Naive thymus-derived CD4-positive, alpha-beta T cell (primary cell): Measurements from ENCODE around the gene MVB12A. TPM values are rescaled to one million over a fixed set of nuclear protein-coding genes. Genes with fewer than 3 reads are reported as not detected.
A peak's percentile ranks its signal among the peaks of the same experiment; 100 is the strongest.

ENCODE experiments used
- ATAC-seq: fragments of 150-1000 bp; cut with Tn5 transposase; 2 replicates; pipeline ENCODE4 v1.10.0; 2021; ENCODE audit warnings: mild to moderate bottlenecking, moderate library complexity
- CTCF ChIA-PET: fragments of 350-600 bp; sonication (Branson Sonifier 250); formaldehyde crosslinking; loops from one replicate; lab custom pipeline; 2021; ENCODE audit warnings: antibody characterized with exemption; lab: Charles Lee
- POLR2A ChIA-PET: fragments of 350-600 bp; sonication (Branson Sonifier 250); formaldehyde crosslinking; loops from one replicate; lab custom pipeline; 2021; ENCODE audit warnings: antibody characterized with exemption, inconsistent platforms; lab: Charles Lee
- DNase-seq, 9 donors: peaks; one replicate each; pipeline versions ENCODE4 v3.0.0 to v3.0.0-alpha.2; 2020 to 2022; ENCODE audit warnings: mixed read lengths in 1 of 9
- H3K27ac ChIP-seq: one replicate; pipeline ENCODE4 v1.7.0; 2013; ENCODE audit warnings: mild to moderate bottlenecking, low read depth, low read length, moderate library complexity
- H3K27me3 ChIP-seq, 2 donors: one replicate each; pipeline ENCODE4 v1.7.0; 2013; ENCODE audit warnings: low read length in 2 of 2, mild to moderate bottlenecking in 2 of 2, moderate library complexity in 2 of 2; ENCODE audit not compliant: control insufficient read depth in 2 of 2, insufficient read depth in 2 of 2
- H3K36me3 ChIP-seq, 3 experiments: 1 replicate in 2 of 3; 2 replicates in 1 of 3; pipeline ENCODE4 v1.7.0; 2013; ENCODE audit warnings: low read length in 3 of 3, mild to moderate bottlenecking in 3 of 3, moderate library complexity in 1 of 3; ENCODE audit not compliant: insufficient read depth in 3 of 3, control insufficient read depth in 2 of 3
- H3K4me1 ChIP-seq, 2 donors: one replicate each; pipeline ENCODE4 v1.7.0; 2013; ENCODE audit warnings: low read length in 2 of 2, mild to moderate bottlenecking in 2 of 2, moderate library complexity in 1 of 2; ENCODE audit not compliant: control insufficient read depth in 2 of 2, insufficient read depth in 2 of 2
- H3K4me3 ChIP-seq: 2 replicates; pipeline ENCODE4 v1.7.0; 2013; ENCODE audit warnings: mild to moderate bottlenecking, low read length
- H3K9me3 ChIP-seq, 3 experiments: 1 replicate in 2 of 3; 2 replicates in 1 of 3; pipeline ENCODE4 v1.7.0; 2013; ENCODE audit warnings: low read length in 3 of 3; ENCODE audit not compliant: control insufficient read depth in 2 of 3
- H3K27ac Mint-ChIP-seq, 9 donors: one replicate each; pipeline ENCODE4 v1.8.0; 2020 to 2022; ENCODE audit warnings: mixed read lengths in 9 of 9, mild to moderate bottlenecking in 8 of 9, moderate library complexity in 5 of 9, inconsistent platforms in 2 of 9
- H3K27me3 Mint-ChIP-seq, 5 donors: one replicate each; pipeline ENCODE4 v1.8.0; 2021 to 2022; ENCODE audit warnings: mixed read lengths in 5 of 5, mild to moderate bottlenecking in 1 of 5
- H3K36me3 Mint-ChIP-seq, 5 donors: one replicate each; pipeline ENCODE4 v1.8.0; 2020 to 2022; ENCODE audit warnings: mixed read lengths in 5 of 5, mild to moderate bottlenecking in 3 of 5, inconsistent platforms in 1 of 5
- H3K4me1 Mint-ChIP-seq, 7 donors: one replicate each; pipeline ENCODE4 v1.8.0; 2020 to 2022; ENCODE audit warnings: mixed read lengths in 7 of 7, mild to moderate bottlenecking in 3 of 7, inconsistent platforms in 1 of 7
- H3K4me3 Mint-ChIP-seq, 10 donors: one replicate each; pipeline ENCODE4 v1.8.0; 2020 to 2022; ENCODE audit warnings: mild to moderate bottlenecking in 10 of 10, mixed read lengths in 10 of 10, moderate library complexity in 6 of 10, inconsistent platforms in 2 of 10
- H3K9me3 Mint-ChIP-seq, 11 donors: one replicate each; pipeline ENCODE4 v1.8.0; 2020 to 2022; ENCODE audit warnings: mixed read lengths in 11 of 11, mild to moderate bottlenecking in 4 of 11, inconsistent platforms in 1 of 11, moderate library complexity in 1 of 11
- intact Hi-C, 2 donors: fragments of 100-400 bp; cut with micrococcal nuclease; formaldehyde crosslinking; loops; one replicate each; pipeline ENCODE4 v1.15.1; 2023
- polyA plus RNA-seq, 2 donors: library from polyadenylated mRNA; unstranded; fragments of 300-500 nt; fragmentation: Illumina TruSeq; gene quantifications; one replicate each; pipeline ENCODE4 v1.2.3, GENCODE V29; 2021
- total RNA-seq, 6 experiments: library from RNA in 5 of 6; stranded (reverse) in 5 of 6; gene quantifications; 1 replicate in 5 of 6; 2 replicates in 1 of 6; pipeline ENCODE4 v1.2.3 and lab custom pipeline; 2021 to 2026

MVB12A gene
- total and polyA plus RNA-seq, 7 experiments from 2014 or later, result 19.5 to 45.1 (median 31.3) TPM

DNA sequence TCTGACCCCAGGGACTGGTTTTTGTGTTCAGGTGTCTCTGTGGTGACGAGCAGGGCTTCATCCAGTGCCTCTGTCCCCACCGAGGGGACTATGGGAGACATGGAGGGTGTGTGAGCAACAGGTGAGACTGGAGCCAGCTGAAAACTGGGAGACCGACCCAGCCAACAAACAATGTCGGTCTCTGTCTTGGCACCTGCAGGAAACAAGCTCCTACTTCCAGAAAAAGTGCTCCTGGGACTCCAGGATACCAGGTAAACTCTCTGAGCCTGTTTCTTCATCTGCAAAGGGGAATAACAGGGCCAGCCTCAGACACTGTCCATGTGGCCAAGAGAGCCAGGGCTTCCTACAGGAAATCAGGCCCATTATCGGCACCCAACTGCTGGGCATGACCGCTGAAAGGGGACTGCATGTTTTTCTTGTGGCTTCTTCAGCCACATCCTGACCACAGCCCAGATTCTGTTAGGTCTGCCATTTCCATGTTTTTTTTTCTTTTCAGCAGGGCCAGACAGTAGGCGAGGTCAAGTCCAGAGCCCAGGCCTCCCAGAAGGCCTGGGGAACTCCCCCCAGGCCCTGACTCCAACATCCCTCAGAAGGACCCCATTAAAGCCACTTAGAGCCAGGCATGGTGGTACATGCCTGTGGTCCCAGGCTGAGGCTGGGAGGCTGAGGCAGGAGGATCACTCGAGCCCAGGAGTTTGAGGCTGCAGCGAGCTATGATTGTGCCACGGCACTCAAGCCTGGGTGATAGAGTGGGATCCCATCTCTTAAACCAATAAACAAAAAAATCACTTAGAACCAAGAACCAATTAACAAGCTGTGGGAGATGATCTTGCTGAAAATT is 13.6 kb upstream of the MVB12A start:
- DNase-seq, result no peak
- ChIA-PET CTCF (interaction anchor here (0.6 to 1.9 kb wide), 7 partner anchors 11 to 592 kb away, joined by 3 to 7 read pairs (median 3); partner anchors contain the start of gene MVB12A), POLR2A (interaction anchor here (0.5 to 4.7 kb wide), 4 partner anchors 13 to 1514 kb away, joined by 3 to 33 read pairs (median 4); partner anchors contain the start of gene MVB12A)
- no peaks in the 10 kb centered on the region for H3K27me3 ChIP-seq
- H3K27ac ChIP-seq, result peak overlapping the region; percentile 83
- peak overlapping the region; percentile 81 to 98 (median 88) for H3K27ac Mint-ChIP-seq
- H3K36me3 Mint-ChIP-seq, result peaks cover 0 to 23% (median 0%) of the 10 kb centered on the region in 5 donors
- H3K9me3 Mint-ChIP-seq, result no peaks in the 10 kb centered on the region
- ATAC-seq, result peak; percentile 14
- H3K4me1 ChIP-seq, result peaks cover 0 to 12% of the 10 kb centered on the region in 2 donors
- peak overlapping the region; percentile 81 for H3K4me3 ChIP-seq
- H3K4me1 Mint-ChIP-seq, result peaks cover 20 to 47% (median 35%) of the 10 kb centered on the region in 7 donors
- no peaks in the 10 kb centered on the region for H3K9me3 ChIP-seq
- peaks cover 0 to 2% (median 0%) of the 10 kb centered on the region in 5 donors for H3K27me3 Mint-ChIP-seq
- peak overlapping the region; percentile 80 to 98 (median 95) for H3K4me3 Mint-ChIP-seq
- peaks cover 0 to 15% (median 0%) of the 10 kb centered on the region in 3 experiments for H3K36me3 ChIP-seq
- intact Hi-C loops, result loop anchor here (5.0 kb wide), 3 partner anchors 69 to 106 kb away; partner anchors contain the start of genes DDA1 (in 1 of the 2), GTPBP3 (in 1 of the 2), MRPL34 (in 1 of the 2) and PGLS (in 1 of the 2)

DNA sequence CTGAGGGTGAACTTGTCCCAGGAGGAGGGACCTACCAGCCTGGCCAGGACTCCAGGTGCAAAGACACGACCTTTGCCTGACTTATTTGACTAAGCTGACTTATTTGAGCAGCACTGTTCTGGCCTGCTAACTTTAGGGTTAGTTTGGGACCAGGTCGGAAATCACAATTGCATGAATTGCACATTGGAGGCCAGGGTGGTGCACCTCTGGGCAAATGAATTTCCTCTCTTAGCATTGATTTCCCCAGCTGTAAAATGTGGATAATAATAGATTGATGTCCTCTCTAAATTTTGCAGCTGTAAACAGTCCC is 13.0 kb upstream of the MVB12A start:
- intact Hi-C loops, result loop anchor here (5.0 kb wide), 3 partner anchors 70 to 105 kb away; partner anchors contain the start of genes DDA1 (in 1 of the 2), GTPBP3 (in 1 of the 2), MRPL34 (in 1 of the 2) and PGLS (in 1 of the 2)
- ChIA-PET POLR2A (interaction anchor here (1.1 to 4.7 kb wide), 3 partner anchors 12 to 116 kb away, joined by 3 to 33 read pairs (median 4); partner anchors contain the start of gene MVB12A), CTCF (interaction anchor here (0.6 to 1.9 kb wide), 6 partner anchors 11 to 591 kb away, joined by 3 to 7 read pairs (median 4); partner anchors contain the start of gene MVB12A)
- Mint-ChIP-seq H3K27me3 (no peaks in the 10 kb centered on the region), H3K9me3 (no peaks in the 10 kb centered on the region), H3K4me1 (peaks cover 20 to 47% (median 35%) of the 10 kb centered on the region in 7 donors), H3K36me3 (peaks cover 0 to 20% (median 0%) of the 10 kb centered on the region in 5 donors), H3K4me3 (peak overlapping the region; percentile 80 to 98 (median 95)), H3K27ac (peak overlapping the region; percentile 81 to 96 (median 88))
- H3K27ac ChIP-seq, result peak overlapping the region; percentile 83
- H3K9me3 ChIP-seq, result no peaks in the 10 kb centered on the region
- no peak for DNase-seq
- peaks cover 0 to 12% of the 10 kb centered on the region in 2 donors for H3K4me1 ChIP-seq
- peaks cover 0 to 14% (median 0%) of the 10 kb centered on the region in 3 experiments for H3K36me3 ChIP-seq
- no peak for ATAC-seq
- peak overlapping the region; percentile 81 for H3K4me3 ChIP-seq
- H3K27me3 ChIP-seq, result no peaks in the 10 kb centered on the region

DNA sequence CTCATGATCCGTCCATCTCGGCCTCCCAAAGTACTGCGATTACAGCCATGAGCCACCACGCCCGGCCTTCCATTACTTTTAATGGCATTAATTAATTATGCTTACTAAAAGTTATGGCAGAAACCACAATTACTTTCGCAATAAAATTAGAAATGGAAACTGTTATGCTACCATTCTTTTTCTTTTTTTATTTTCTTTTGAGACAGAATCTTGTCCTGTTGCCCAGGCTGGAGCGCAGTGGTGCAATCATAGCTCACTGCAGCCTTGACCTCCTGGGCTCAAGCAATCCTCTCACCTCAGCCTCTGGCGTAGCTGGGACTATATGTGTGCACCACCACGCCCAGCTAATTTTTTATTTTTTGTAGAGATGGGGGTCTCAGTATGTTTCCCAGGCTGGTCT is 9.9 kb upstream of the MVB12A start:
- POLR2A ChIA-PET, result no interaction called here
- H3K27ac Mint-ChIP-seq, result peak overlapping the region in 1 of 9 donors; percentile 13

DNA sequence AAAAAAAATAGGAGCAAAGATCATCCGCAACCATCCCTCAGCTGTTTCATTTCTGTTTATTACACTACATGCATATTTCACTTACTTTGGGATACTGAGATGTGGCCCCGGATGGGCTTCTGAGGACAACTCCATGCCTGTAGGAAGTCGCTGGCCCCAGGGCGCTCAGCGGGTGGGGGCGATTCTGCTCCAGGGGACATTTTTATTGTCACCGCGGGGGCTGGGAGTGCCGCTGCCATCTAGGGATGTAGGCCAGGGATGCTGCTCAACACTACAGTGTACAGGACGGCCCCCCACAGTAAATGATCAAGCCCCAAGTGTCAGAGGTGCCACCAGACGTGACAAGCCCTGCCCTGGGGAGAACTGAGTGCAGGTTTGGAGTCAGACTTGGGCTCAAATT is 8.0 kb upstream of the MVB12A start:
- Histone ChIP-seq H3K27ac (no peak overlapping the region), H3K4me3 (no peak overlapping the region), H3K36me3 (peaks cover 0 to 35% (median 0%) of the 10 kb centered on the region in 3 experiments), H3K9me3 (no peaks in the 10 kb centered on the region), H3K27me3 (no peaks in the 10 kb centered on the region), H3K4me1 (no peaks in the 10 kb centered on the region)
- Mint-ChIP-seq H3K4me1 (peaks cover 14 to 33% (median 24%) of the 10 kb centered on the region in 7 donors), H3K4me3 (no peak overlapping the region), H3K9me3 (no peaks in the 10 kb centered on the region), H3K27ac (peak overlapping the region in 1 of 9 donors; percentile 71), H3K27me3 (no peaks in the 10 kb centered on the region), H3K36me3 (peaks cover 1 to 19% (median 6%) of the 10 kb centered on the region in 5 donors)
- intact Hi-C loops, result no loop called here
- POLR2A ChIA-PET, result interaction anchor here (1.0 kb wide), 1 partner anchor 8 kb away, joined by 6 read pairs; the partner anchor contains the start of gene MVB12A
- DNase-seq (no peak), ATAC-seq (no peak)
- CTCF ChIA-PET, result no interaction called here

More for the DNA sequence above, 9.9 kb upstream of the MVB12A start:
- Mint-ChIP-seq H3K27me3 (no peaks in the 10 kb centered on the region), H3K9me3 (no peaks in the 10 kb centered on the region), H3K4me1 (peaks cover 26 to 43% (median 28%) of the 10 kb centered on the region in 7 donors), H3K4me3 (peak overlapping the region in 2 of 10 donors; percentile 1 to 35), H3K36me3 (peaks cover 0 to 19% (median 6%) of the 10 kb centered on the region in 5 donors)
- ATAC-seq (no peak), DNase-seq (no peak)
- intact Hi-C loops, result loop anchor here (5.0 kb wide), 3 partner anchors 73 to 103 kb away; partner anchors contain the start of genes DDA1 (in 1 of the 2), GTPBP3 (in 1 of the 2), MRPL34 (in 1 of the 2) and PGLS (in 1 of the 2)
- Histone ChIP-seq H3K9me3 (no peaks in the 10 kb centered on the region), H3K27ac (no peak overlapping the region), H3K4me3 (no peak overlapping the region), H3K36me3 (peaks cover 0 to 31% (median 0%) of the 10 kb centered on the region in 3 experiments), H3K4me1 (peaks cover 0 to 4% of the 10 kb centered on the region in 2 donors), H3K27me3 (no peaks in the 10 kb centered on the region)
- CTCF ChIA-PET, result interaction anchor here (0.6 to 0.8 kb wide), 2 partner anchors 11 to 143 kb away, joined by 3 to 4 read pairs; partner anchors contain the start of gene BABAM1

DNA sequence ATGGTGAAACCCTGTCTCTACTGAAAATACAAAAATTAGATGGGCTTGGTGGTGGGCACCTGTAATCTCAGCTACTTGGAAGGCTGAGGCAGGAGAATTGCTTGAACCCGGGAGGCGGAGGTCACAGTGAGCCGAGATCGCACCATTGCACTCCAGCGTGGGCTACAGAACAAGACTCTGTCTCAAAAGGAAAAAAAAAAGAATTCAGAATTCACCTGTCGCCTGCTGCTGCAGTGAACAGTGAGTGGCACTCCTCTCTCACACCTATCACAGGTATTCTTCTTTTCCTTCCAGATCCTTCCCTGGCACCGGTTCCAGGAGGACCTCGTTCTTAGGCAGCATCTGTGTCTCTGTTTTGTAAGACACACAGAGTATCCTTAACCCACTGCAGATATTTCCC is 5.8 kb upstream of the MVB12A start:
- POLR2A ChIA-PET, result no interaction called here
- Histone ChIP-seq H3K4me1 (peaks cover 2% of the 10 kb centered on the region in 2 donors), H3K36me3 (peaks cover 0 to 35% (median 0%) of the 10 kb centered on the region in 3 experiments), H3K4me3 (no peak overlapping the region), H3K27ac (no peak overlapping the region), H3K9me3 (no peaks in the 10 kb centered on the region), H3K27me3 (no peaks in the 10 kb centered on the region)
- CTCF ChIA-PET, result no interaction called here
- ATAC-seq (no peak), DNase-seq (no peak)
- Mint-ChIP-seq H3K4me1 (peaks cover 3 to 29% (median 13%) of the 10 kb centered on the region in 7 donors), H3K27me3 (no peaks in the 10 kb centered on the region), H3K36me3 (peaks cover 4 to 20% (median 6%) of the 10 kb centered on the region in 5 donors), H3K27ac (no peak overlapping the region), H3K9me3 (no peaks in the 10 kb centered on the region), H3K4me3 (no peak overlapping the region)
- intact Hi-C loops, result no loop called here

DNA sequence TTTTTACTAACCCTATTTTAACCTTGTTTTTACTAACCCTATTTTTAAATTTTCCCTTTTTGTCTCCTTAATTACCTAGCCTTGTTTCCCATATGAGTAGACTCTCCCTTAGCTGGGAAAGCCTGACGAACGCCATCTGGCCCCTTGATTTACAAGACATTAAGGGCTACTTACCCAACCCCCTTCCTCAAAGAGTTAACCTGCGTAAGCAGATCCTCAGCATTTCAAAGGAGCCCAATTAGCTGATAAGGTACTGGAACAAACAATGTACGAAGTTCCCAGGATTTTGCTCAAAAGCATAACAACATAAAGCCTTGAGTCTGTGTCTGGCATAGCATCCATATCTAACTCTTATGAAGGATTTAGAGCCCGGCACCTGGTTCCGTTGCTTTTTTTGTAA is 4.7 kb upstream of the MVB12A start:
- intact Hi-C loops, result no loop called here
- Mint-ChIP-seq H3K27ac (no peak overlapping the region), H3K4me1 (peaks cover 8 to 30% (median 19%) of the 10 kb centered on the region in 7 donors)

More for the DNA sequence above, 4.7 kb upstream of the MVB12A start:
- Mint-ChIP-seq H3K27me3 (no peaks in the 10 kb centered on the region), H3K9me3 (no peaks in the 10 kb centered on the region), H3K36me3 (peaks cover 4 to 20% (median 6%) of the 10 kb centered on the region in 5 donors), H3K4me3 (no peak overlapping the region)
- no peak overlapping the region for H3K4me3 ChIP-seq
- H3K4me1 ChIP-seq, result peaks cover 6% of the 10 kb centered on the region in 2 donors
- H3K9me3 ChIP-seq, result no peaks in the 10 kb centered on the region
- H3K27me3 ChIP-seq, result no peaks in the 10 kb centered on the region
- ATAC-seq, result no peak
- peaks cover 0 to 35% (median 0%) of the 10 kb centered on the region in 3 experiments for H3K36me3 ChIP-seq
- ChIA-PET CTCF (no interaction called here), POLR2A (interaction anchor here (0.6 to 1.3 kb wide), 3 partner anchors 10 to 34 kb away, joined by 3 read pairs; partner anchors contain the start of gene BST2)
- DNase-seq, result no peak
- H3K27ac ChIP-seq, result no peak overlapping the region
